HG03060 (cell line): ENCODE measurements around the gene NELFE.
A peak's percentile ranks its signal among the peaks of the same experiment; 100 is the strongest.
"Not testable (repeated sequence)": the region's sequence is repeated elsewhere in the genome, so short reads cannot be mapped to it uniquely, and the experiment has no call there.

Experiments
- ATAC-seq: cut with Tn5 transposase; IDR thresholded peaks from one replicate; pipeline ENCODE4 v1.9.1; 2021; ENCODE audit warnings: low read depth, moderate number of reproducible peaks; ENCODE audit not compliant: unreplicated experiment

NELFE gene

DNA sequence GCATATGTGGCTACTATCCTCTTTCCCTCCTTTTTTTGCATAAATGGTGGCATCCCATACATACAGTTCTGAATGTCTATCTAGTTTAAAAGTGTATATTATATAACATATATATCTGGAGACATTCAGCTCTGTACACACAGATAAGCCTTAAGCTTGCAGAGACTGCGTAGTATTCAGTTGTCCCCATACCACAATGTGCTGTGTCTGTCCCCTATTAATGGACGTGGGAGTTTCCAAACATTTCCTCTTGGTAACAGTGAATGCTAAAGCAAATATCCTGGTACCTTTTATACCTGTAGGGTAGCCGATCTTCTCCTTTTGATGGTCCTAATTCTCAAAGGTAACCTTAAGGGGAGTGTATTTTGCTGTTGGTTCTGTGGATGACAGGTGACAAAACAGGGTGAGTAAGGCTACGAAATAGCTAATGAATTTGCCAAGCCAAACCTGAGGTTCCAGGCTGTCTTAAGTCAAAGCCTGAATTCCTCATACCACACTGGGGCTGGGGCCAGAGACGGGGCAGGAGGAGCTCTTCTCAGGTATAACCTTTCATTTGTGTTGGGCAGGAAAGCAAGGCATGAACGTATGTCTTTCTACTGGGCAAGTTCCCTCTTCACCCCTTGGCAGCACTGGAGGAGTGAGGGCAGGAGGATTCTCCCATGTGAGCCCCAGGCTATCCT lies 39.0 kb downstream of the NELFE start:
- ATAC-seq = no peak

DNA sequence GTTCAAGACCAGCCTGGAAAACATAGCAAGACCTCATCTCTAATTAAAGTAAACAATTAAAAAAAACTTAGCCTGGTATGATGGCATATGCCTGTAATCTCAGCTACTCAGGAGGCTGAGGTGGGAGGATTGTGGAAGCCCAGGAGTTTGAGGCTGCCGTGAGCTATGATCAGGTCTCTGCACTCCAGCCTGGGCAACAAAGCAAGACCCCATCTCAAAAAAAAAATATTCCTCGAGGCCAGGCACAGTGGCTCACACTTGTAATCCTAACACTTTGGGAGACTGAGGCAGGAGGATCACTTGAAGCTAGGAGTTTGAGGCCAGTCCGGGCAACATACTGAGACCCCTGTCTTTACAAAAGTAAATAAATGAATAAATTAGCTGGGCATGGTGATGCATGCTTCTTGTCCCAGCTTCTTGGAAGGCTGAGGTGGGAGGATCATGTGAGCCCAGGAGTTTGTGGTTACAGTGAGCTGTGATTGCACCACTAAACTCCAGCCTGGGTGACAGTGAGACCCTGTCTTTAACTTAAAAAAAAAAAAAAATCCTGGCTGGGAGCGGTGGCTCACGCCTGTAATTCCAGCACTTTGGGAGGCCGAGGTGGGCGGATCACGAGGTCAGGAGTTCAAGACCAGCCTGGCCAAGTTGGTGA lies 40.6 kb downstream of the NELFE start:
- no peak for ATAC-seq

DNA sequence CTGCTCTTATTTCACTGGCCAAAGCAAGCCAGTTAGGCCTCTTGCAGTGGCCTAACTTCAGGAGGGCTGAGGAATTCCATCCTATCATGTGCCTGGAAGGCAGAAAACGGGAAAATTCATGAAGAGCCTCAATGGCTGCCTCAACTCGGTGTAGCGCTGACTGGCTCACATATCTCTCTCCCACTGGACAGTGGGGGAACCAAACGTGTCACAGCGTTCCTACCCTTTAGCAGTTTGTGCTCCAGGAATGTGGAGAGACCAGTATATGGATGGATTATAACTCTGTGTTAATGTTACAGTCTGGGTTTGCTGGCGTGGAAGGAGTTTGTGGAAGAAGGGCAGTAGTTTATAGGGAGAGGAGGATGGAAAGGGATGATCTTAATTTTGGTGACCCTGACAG lies 43.0 kb downstream of the NELFE start:
- ATAC-seq = no peak

DNA sequence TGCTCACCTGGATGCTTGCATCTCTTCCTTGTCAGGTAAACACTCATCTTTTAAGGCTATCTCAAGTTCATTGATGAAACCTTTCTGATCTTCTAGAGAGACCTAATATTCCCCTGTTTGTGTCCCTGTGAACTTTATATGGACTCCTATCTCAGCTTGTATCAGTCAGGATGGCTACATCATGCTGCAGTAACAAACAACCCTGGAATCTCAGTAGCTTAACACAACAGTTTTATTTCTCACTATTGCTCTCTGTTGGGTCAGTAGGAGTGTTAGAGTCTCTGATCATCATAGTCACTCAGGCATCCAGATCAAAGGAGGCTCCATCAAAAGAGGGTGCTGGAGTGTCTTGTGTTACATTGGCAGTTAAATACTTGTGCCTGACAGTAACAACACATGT lies 43.4 kb downstream of the NELFE start:
- no peak for ATAC-seq

DNA sequence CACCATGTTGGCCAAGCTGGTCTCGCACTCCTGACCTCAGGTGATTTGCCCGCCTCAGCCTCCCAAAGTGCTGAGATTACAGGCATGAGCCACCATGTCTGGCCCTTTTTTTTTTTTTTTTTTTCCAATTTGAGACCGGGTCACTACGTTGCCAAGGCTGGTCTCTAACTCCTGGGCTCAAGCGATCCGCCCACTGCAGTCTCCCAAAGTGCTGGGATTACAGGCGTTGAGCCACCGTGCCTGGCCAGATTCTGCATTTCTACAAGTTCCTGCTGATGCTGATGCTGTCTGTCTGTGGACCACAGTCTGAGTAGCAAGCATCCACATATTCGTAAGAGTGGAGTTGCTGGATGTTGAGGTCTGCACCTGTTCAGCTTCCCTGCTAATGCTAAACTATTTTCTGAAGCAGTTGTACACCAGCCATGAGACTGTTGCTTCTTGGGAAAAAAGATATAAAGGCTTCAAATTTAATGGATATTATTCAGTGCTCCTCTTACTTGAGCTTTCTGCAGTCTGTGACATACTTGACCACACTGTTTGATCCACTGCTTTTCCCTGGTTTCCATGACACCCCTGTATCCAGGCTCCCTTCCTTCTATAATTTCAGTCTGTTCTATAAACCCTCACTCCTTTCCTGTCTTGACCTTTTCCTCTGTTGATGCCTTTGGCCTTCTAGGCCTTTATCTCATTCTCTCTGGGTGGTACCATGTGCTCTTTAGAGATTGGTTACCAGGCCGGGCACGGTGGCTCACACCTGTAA lies 46.8 kb downstream of the NELFE start:
- ATAC-seq = no peak

DNA sequence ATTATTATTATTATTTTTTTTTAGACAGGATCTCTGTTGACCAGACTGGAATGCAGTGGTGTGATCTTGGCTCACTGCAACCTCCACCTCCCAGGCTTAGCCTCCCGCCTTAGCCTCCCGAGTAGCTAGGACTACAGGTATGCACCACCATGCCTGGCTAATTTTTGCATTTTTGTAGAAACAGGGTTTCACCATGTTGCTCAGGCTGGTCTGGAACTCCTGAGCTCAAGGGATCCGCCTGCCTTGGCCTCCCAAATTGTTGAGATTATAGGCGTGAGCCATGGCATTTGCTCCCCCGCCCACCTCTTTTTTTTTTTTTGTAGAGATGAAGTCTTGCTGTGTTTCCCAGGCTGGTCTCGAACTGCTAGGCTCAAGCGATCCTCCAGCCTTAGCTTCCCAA lies 49.5 kb downstream of the NELFE start:
- ATAC-seq = not testable (repeated sequence)

DNA sequence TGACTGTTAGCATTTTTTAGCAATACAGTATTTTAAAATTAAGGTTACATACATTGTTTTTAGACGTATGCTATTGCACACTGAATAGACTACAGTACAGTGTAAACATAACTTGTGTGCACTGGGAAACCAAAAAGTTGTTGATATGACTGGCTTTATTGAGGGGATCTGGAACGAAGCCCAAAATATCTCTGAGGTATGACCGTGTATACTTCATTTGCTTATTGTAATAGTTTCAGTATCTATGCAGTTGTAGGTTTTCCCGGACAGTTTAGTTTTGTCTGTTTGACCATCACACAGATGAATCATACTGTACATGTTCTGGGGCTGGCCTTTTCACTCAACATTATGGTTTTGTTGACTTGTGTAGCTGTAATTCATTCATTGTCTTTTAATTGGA lies 50.0 kb downstream of the NELFE start:
- ATAC-seq = peak; percentile 61

DNA sequence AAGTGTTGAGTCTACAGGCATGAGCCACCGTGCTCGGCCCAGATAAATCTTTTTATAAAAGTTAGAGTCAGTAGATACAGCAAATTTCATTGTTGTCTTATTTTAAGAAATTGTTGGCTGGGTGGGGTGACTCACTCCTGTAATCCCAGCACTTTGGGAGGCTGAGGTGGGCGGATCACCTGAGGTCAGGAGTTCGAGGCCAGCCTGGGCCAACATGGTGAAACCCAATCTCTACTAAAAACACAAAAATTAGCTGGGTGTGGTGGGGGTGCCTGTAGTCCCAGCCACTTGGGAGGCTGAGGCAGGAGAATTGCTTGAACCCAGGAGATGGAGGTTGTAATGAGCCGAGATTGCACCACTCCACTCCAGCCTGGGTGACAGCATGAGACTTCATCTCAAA lies 50.5 kb downstream of the NELFE start:
- ATAC-seq = not testable (repeated sequence)

DNA sequence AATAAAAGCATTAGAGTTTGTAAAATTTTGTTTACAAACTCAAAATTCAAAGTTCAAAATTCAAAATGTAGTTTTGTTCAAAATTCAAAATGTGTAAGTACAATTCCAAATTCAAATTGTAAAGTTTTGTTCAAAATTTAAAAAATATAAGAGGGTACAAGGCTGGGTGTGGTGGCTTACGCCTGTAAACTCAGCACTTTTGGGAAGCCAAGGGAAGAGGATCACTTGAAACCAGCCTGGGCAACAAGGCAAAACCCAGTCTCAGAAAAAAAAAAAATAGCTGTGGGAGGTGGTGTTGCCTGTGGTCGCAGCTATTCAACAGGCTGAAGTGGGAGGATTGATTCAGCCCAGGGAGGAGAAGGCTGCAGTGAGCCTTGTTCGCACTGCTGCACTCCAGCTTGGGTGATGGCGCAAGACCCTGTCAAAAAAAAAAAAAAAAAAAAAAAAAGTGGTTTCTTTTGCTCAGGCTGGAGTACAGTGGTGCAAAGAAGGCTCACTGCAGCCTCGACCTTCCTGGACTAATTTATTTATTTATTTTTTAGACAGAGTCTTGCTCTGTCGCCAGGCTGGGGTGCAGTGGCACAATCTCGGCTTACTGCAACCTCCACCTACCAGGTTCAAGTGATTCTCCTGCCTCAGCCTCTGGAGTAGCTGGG lies 51.5 kb downstream of the NELFE start:
- ATAC-seq = no peak

DNA sequence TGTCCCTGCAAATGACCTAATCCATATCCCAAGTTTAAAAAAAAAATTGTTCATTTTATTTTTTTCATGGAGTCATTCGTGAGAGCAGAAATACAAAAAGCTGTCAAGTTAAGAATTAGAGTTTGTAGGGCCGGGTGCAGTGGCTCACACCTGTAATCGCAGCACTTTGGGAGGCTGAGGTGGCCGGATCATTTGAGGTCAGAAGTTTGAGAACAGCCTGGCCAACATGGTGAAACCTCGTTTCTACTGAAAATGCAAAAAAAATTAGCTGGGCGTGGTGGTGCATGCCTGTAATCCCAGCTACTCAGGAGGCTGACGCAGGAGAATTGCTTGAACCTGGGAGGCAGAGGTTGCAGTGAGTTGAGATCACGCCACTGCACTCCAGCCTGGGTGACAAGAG lies 52.0 kb downstream of the NELFE start:
- ATAC-seq = not testable (repeated sequence)

DNA sequence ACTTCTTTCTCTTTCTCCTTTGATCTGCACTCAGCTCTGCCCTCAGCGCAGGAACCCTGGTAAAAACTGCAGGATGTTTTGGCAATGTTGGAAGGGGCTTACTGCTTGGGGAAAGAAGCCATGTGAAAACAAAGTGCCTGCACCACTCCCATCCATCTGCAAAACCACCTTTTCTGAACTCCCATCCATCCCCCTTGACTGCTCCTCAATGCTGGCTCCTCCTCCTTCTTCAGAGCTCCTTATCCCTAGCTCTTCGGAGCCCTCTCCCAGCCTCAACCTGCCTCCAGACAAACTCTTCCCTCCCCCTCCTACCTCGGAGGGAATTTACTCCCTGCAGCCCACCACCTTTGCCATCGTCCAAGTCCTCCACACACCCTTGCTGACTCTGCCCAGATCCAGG lies 52.6 kb downstream of the NELFE start:
- no peak for ATAC-seq

DNA sequence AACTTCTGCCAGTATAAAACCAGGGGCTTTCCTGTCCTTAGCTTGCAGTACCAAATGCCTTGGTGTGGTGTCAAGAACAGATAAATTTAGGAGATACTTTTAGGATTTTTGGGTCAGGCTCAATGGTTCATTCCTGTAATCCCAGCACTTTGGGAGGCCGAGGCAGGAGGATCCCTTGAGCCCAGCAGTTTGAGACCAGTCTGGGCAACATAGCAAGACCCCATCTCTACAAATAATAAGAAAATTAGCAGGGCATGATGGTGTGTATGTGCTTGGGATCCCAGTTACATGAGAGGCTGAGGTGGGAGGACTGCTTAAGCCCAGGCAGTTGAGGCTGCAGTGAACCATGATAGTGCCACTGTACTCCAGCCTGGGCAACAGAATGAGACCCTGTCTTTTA lies 53.7 kb downstream of the NELFE start:
- ATAC-seq = no peak

DNA sequence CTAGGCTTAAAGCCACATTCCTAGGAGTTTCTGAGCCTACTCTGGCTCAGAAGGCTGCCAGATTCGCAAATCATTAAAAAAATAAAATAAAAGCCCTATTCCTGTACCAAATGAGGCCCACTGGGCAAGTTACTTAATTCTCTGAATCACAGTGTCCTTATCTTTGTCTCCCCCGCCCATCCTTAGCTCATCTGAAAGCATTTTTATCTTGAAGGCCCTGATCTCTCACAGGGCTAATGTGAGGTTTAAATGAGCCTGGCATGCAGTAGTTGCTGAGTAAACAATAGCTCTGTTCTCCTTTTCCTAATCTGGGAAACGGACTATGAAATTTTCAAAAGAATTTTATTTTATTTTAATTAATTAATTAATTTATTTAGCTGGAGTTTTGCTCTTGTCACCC lies 54.8 kb downstream of the NELFE start:
- no peak for ATAC-seq
